ENCODE data around the gene CLPSL2.

- TF ChIP-seq CTCF (IDR thresholded peaks at IDR 0.05), result no peak
- no peak for TF ChIP-seq ZNF512 (CRISPR knock-in tag; IDR thresholded peaks at IDR 0.05; ENCODE audit: borderline replicate concordance)
- no peak for TF ChIP-seq MLX (CRISPR knock-in tag; IDR thresholded peaks at IDR 0.05)
- TF ChIP-seq ZNF121 (CRISPR knock-in tag; IDR thresholded peaks at IDR 0.05), result no peak
- TF ChIP-seq SP1 (CRISPR knock-in tag; conservative IDR thresholded peaks at IDR 0.05), result no peak
Observed at GRCh38 chr6:35754452-35755277, 21.7 kb upstream of the CLPSL2 start.
